HG03439 (cell line): ENCODE data around the gene SBF2.
A peak's percentile ranks its signal among the peaks of the same experiment; 100 is the strongest.
"Not testable (repeated sequence)": the region's sequence is repeated elsewhere in the genome, so short reads cannot be mapped to it uniquely, and the experiment has no call there.

Source experiments
- ATAC-seq: cut with Tn5 transposase; IDR thresholded peaks from one replicate; pipeline ENCODE4 v1.9.1; 2021; ENCODE audit warnings: mild to moderate bottlenecking, moderate library complexity; ENCODE audit not compliant: unreplicated experiment

SBF2 gene

GRCh38 chr11:10076458-10077141 lies 217.4 kb downstream of the SBF2 start:
- ATAC-seq, result peak; percentile 78

- no peak for ATAC-seq
These were observed 218.9 kb downstream of the SBF2 start for GRCh38 chr11:10075141-10075540.

- ATAC-seq, result no peak
These were observed 221.2 kb downstream of the SBF2 start for GRCh38 chr11:10072841-10073240.

- ATAC-seq, result no peak
These were observed 221.9 kb downstream of the SBF2 start for GRCh38 chr11:10072142-10072541.

- no peak for ATAC-seq
These were observed 226.3 kb downstream of the SBF2 start for GRCh38 chr11:10067629-10068300.

- no peak for ATAC-seq
These were observed 227.6 kb downstream of the SBF2 start for GRCh38 chr11:10066441-10066840.

- ATAC-seq, result no peak
These were observed 229.2 kb downstream of the SBF2 start for GRCh38 chr11:10064828-10065227.

GRCh38 chr11:10058356-10058755 lies 235.7 kb downstream of the SBF2 start:
- no peak for ATAC-seq

GRCh38 chr11:10051868-10052586 lies 242.0 kb downstream of the SBF2 start:
- no peak for ATAC-seq

GRCh38 chr11:10050561-10050960 lies 243.5 kb downstream of the SBF2 start:
- ATAC-seq, result no peak

GRCh38 chr11:10049756-10050155 lies 244.3 kb downstream of the SBF2 start:
- no peak for ATAC-seq

GRCh38 chr11:10048350-10048749 lies 245.7 kb downstream of the SBF2 start:
- ATAC-seq, result no peak

GRCh38 chr11:10044618-10045017 lies 249.4 kb downstream of the SBF2 start:
- ATAC-seq, result no peak

- ATAC-seq, result no peak
These were observed 251.3 kb downstream of the SBF2 start for GRCh38 chr11:10042699-10043098.

GRCh38 chr11:10041748-10042446 lies 252.1 kb downstream of the SBF2 start:
- no peak for ATAC-seq

- no peak for ATAC-seq
These were observed 252.7 kb downstream of the SBF2 start for GRCh38 chr11:10041332-10041731.

GRCh38 chr11:10038521-10039302 lies 255.3 kb downstream of the SBF2 start:
- ATAC-seq, result no peak

GRCh38 chr11:10035932-10036331 lies 258.1 kb downstream of the SBF2 start:
- ATAC-seq, result not testable (repeated sequence)

- ATAC-seq, result no peak
These were observed 261.1 kb downstream of the SBF2 start for GRCh38 chr11:10032935-10033334.

- no peak for ATAC-seq
These were observed 263.9 kb downstream of the SBF2 start for GRCh38 chr11:10030122-10030490.
